Vagina (tissue), 2 donors: ENCODE results near the gene MIER1.

Source experiments
- CTCF ChIP-seq, 3 experiments: fragments of 450-650 bp in 2 of 3; fragments of 200-600 bp in 1 of 3; sonication (generic) in 1 of 3; IDR thresholded peaks; one replicate each; pipeline ENCODE4 v1.5.1; 2017 to 2019; ENCODE audit warnings: antibody characterized with exemption in 3 of 3, mild to moderate bottlenecking in 2 of 3, moderate library complexity in 2 of 3
- POLR2A ChIP-seq, 2 donors: fragments of 450-650 bp; IDR thresholded peaks; one replicate each; pipeline ENCODE4 v1.6.1; 2017; ENCODE audit warnings: antibody characterized with exemption in 2 of 2, mild to moderate bottlenecking in 2 of 2, moderate library complexity in 2 of 2
- POLR2AphosphoS5 ChIP-seq, 2 donors: sonication (generic); formaldehyde crosslinking; IDR thresholded peaks; one replicate each; pipeline ENCODE4 v1.9.0; 2017; ENCODE audit warnings: antibody characterized with exemption in 2 of 2, mild to moderate bottlenecking in 2 of 2, low read depth in 1 of 2; ENCODE audit not compliant: insufficient read depth in 1 of 2

- no peak for TF ChIP-seq POLR2AphosphoS5 (IDR thresholded peaks at IDR 0.05; ENCODE audit: insufficient read depth in 1 of 2, low read depth in 1 of 2)
- TF ChIP-seq CTCF (IDR thresholded peaks at IDR 0.05): no peak
- TF ChIP-seq POLR2A (IDR thresholded peaks at IDR 0.05): no peak
These were observed 744 bp downstream of the MIER1 start for GRCh38 chr1:66925558-66925910.
